ENCODE results near the gene MTTP.

DNA sequence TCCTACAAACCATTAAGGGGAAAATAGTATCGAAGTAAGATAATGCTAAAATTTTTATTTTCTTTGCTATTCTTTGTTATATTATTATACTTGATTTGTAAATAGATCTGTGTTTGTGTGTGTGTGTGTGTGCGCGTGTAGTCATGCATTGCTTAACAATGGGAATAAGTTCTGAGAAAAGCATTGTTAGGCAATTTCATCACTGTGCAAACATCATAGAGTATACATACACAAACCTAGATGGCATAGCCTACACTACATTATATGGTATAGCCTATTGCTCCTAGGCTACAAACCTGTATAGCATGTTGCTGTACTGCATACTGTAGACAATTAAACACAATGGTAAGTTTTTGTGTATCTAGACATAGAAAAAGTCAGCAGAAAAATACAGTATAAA, 17.1 kb downstream of the MTTP start:
- TF ChIP-seq, protein P1, sequence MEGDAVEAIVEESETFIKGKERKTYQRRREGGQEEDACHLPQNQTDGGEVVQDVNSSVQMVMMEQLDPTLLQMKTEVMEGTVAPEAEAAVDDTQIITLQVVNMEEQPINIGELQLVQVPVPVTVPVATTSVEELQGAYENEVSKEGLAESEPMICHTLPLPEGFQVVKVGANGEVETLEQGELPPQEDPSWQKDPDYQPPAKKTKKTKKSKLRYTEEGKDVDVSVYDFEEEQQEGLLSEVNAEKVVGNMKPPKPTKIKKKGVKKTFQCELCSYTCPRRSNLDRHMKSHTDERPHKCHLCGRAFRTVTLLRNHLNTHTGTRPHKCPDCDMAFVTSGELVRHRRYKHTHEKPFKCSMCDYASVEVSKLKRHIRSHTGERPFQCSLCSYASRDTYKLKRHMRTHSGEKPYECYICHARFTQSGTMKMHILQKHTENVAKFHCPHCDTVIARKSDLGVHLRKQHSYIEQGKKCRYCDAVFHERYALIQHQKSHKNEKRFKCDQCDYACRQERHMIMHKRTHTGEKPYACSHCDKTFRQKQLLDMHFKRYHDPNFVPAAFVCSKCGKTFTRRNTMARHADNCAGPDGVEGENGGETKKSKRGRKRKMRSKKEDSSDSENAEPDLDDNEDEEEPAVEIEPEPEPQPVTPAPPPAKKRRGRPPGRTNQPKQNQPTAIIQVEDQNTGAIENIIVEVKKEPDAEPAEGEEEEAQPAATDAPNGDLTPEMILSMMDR (optimal IDR thresholded peaks at IDR 0.05 in 1 of 3, IDR thresholded peaks at IDR 0.05 in 1 of 3, conservative IDR thresholded peaks at IDR 0.05 in 1 of 3; ENCODE audit: extremely low read depth in 1 of 3, insufficient read depth in 2 of 3, low read length in 3 of 3) = no peak
- TF ChIP-seq EZH2 (IDR thresholded peaks at IDR 0.05; ENCODE audit: low read length) = no peak

Measured in keratinocyte (primary cell).